ENCODE measurements around the gene CMA1.

GRCh38 chr14:24513009-24513408 lies 4.9 kb upstream of the CMA1 start:
- TF ChIP-seq, protein P1, sequence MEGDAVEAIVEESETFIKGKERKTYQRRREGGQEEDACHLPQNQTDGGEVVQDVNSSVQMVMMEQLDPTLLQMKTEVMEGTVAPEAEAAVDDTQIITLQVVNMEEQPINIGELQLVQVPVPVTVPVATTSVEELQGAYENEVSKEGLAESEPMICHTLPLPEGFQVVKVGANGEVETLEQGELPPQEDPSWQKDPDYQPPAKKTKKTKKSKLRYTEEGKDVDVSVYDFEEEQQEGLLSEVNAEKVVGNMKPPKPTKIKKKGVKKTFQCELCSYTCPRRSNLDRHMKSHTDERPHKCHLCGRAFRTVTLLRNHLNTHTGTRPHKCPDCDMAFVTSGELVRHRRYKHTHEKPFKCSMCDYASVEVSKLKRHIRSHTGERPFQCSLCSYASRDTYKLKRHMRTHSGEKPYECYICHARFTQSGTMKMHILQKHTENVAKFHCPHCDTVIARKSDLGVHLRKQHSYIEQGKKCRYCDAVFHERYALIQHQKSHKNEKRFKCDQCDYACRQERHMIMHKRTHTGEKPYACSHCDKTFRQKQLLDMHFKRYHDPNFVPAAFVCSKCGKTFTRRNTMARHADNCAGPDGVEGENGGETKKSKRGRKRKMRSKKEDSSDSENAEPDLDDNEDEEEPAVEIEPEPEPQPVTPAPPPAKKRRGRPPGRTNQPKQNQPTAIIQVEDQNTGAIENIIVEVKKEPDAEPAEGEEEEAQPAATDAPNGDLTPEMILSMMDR (IDR thresholded peaks at IDR 0.05): no peak
- TF ChIP-seq POLR2A (IDR thresholded peaks at IDR 0.05): no peak
